ENCODE data around the gene PRELID2.

DNA sequence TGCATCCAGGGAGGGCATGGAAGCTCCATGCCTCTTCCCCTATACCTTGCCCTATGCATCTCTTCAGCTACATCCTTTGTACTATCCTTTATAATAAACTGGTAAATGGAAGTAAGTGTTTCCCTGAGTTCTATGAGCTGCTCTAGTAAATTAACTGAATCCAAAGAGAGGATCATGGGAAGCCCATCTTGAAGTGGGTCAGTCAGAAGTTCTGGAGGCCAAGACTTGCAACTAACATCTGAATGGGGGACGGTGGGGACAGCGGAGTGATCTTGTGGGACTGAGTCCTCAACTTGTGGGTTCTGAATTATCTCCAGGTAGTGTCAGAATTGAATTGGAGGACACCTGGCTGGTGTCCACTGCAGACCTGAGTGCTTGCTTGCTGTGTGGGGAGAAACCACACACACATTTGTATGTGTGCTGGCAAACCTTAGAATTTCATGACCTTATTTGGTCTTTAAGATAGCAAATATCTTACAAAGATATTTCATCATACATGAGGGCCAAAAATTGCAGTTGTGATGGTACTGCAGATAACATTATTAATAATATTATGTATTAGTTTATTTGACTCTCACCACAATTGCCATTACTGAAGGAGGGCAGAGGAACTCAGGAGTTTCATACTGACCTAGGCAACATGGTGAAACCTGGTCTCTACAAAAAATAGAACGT, 5.5 kb upstream of the PRELID2 start:
- TF ChIP-seq GATA3 (IDR thresholded peaks at IDR 0.05; ENCODE audit: low read depth, low read length) = no peak
- TF ChIP-seq GATA2 (IDR thresholded peaks at IDR 0.05; ENCODE audit: low read depth, low read length) = no peak
